GM21515 (cell line): ENCODE data around the gene GSTM5.
"Not testable (repeated sequence)": the region's sequence is repeated elsewhere in the genome, so short reads cannot be mapped to it uniquely, and the experiment has no call there.

ENCODE experiments used
- ATAC-seq: cut with Tn5 transposase; IDR thresholded peaks from one replicate; pipeline ENCODE4 v1.9.1; 2021; ENCODE audit not compliant: unreplicated experiment

Gene GSTM5

GRCh38 chr1:109695138-109695537, 16.9 kb upstream of the GSTM5 start:
- ATAC-seq = not testable (repeated sequence)

- ATAC-seq = no peak
Observed at GRCh38 chr1:109697066-109697465, 15.0 kb upstream of the GSTM5 start.

GRCh38 chr1:109697861-109698260, 14.2 kb upstream of the GSTM5 start:
- ATAC-seq = not testable (repeated sequence)

GRCh38 chr1:109702940-109703339, 9.1 kb upstream of the GSTM5 start:
- not testable (repeated sequence) for ATAC-seq

- ATAC-seq = no peak
Observed at GRCh38 chr1:109704173-109704572, 7.9 kb upstream of the GSTM5 start.

- no peak for ATAC-seq
Observed at GRCh38 chr1:109705411-109705810, 6.6 kb upstream of the GSTM5 start.

GRCh38 chr1:109708949-109709348, 3.1 kb upstream of the GSTM5 start:
- not testable (repeated sequence) for ATAC-seq

GRCh38 chr1:109709822-109710221, 2.2 kb upstream of the GSTM5 start:
- not testable (repeated sequence) for ATAC-seq

- ATAC-seq = no peak
Observed at GRCh38 chr1:109712321-109712864, 342 bp downstream of the GSTM5 start.

- ATAC-seq = no peak
Observed at GRCh38 chr1:109713636-109714035, 1.6 kb downstream of the GSTM5 start.

- no peak for ATAC-seq
Observed at GRCh38 chr1:109714661-109715372, 2.8 kb downstream of the GSTM5 start.

GRCh38 chr1:109716121-109716520, 4.1 kb downstream of the GSTM5 start:
- no peak for ATAC-seq

GRCh38 chr1:109716570-109717090, 4.6 kb downstream of the GSTM5 start:
- no peak for ATAC-seq

GRCh38 chr1:109717729-109718128, 5.7 kb downstream of the GSTM5 start:
- no peak for ATAC-seq

GRCh38 chr1:109718495-109718894, 6.4 kb downstream of the GSTM5 start:
- no peak for ATAC-seq

GRCh38 chr1:109719337-109719837, 7.3 kb downstream of the GSTM5 start:
- no peak for ATAC-seq

- ATAC-seq = no peak
Observed at GRCh38 chr1:109721042-109721441, 9.0 kb downstream of the GSTM5 start.

- ATAC-seq = no peak
Observed at GRCh38 chr1:109721971-109722370, 9.9 kb downstream of the GSTM5 start.

- ATAC-seq = no peak
Observed at GRCh38 chr1:109722908-109723691, 11.0 kb downstream of the GSTM5 start.

GRCh38 chr1:109724933-109725332, 12.9 kb downstream of the GSTM5 start:
- no peak for ATAC-seq

GRCh38 chr1:109725510-109725909, 13.5 kb downstream of the GSTM5 start:
- no peak for ATAC-seq

GRCh38 chr1:109726007-109726406, 14.0 kb downstream of the GSTM5 start:
- no peak for ATAC-seq
